Cardiac muscle cell (in vitro differentiated cells and primary cell): ENCODE data around the gene ENPP6. TPM values are rescaled to one million over a fixed set of nuclear protein-coding genes. Genes with fewer than 3 reads are reported as not detected.

ENCODE experiments used
- DNase-seq, 2 donors: peaks; one replicate each; pipeline versions ENCODE4 v3.0.0 to v3.0.0-alpha.2; 2010 to 2017; ENCODE audit warnings: low read depth in 1 of 2, low spot score in 1 of 2
- H3K27ac ChIP-seq: fragments of 200-600 bp; sonication (generic); 2 replicates; pipeline ENCODE4 v1.5.1; 2016
- H3K27me3 ChIP-seq: fragments of 200-600 bp; sonication (generic); 2 replicates; pipeline ENCODE4 v1.6.0; 2016; ENCODE audit warnings: control low read depth
- H3K36me3 ChIP-seq: fragments of 200-600 bp; sonication (generic); 2 replicates; pipeline ENCODE4 v1.5.1; 2016; ENCODE audit warnings: control low read depth
- H3K4me1 ChIP-seq: fragments of 200-600 bp; sonication (generic); 2 replicates; pipeline ENCODE4 v1.8.1; 2017; ENCODE audit warnings: low read depth, mild to moderate bottlenecking, mixed run types
- H3K4me3 ChIP-seq: fragments of 200-600 bp; sonication (generic); 2 replicates; pipeline ENCODE4 v1.5.1; 2016; ENCODE audit warnings: mild to moderate bottlenecking
- H3K9me3 ChIP-seq: fragments of 200-600 bp; sonication (generic); 2 replicates; pipeline ENCODE4 v1.5.1; 2017; ENCODE audit warnings: low read depth, mild to moderate bottlenecking, control low read depth
- polyA plus RNA-seq: library from polyadenylated mRNA; unstranded; fragments of >200 nt; fragmentation: Nextera tagmentation; extraction: Ambion mirVana; gene quantifications from 2 replicates; pipeline ENCODE4 v1.2.1, GENCODE V29; 2016
- total RNA-seq: library from RNA; depleted of rRNA; stranded (reverse); fragments of >200 nt; gene quantifications from 2 replicates; pipeline ENCODE4 v1.2.3, GENCODE V29; 2016
- TF ChIP-seq, protein P1 (sequence below): IDR thresholded peaks from 2 replicates; pipeline ENCODE4 v1.5.1; 2012; ENCODE audit warnings: low read depth, mild to moderate bottlenecking, low read length

The ENPP6 gene
- total and polyA plus RNA-seq, 2 experiments from 2014 or later: not detected

DNA sequence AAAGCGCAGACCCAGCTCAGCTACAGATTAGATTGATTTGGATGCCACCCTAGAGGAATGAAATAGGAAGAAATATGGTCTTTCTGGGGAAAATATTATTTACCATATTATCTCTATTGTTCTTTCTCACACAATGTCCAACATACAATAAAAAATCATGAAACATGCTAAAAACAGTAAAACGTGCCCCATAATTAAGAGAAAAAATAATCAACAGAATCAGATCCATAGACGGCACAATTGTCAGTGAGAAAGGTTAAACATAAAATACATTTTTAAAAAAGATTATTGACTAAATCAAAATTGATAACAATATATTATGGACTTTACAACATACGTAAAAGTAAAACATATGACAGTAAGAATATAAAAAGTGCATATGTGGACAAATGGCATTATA lies 90.9 kb downstream of the ENPP6 start:
- no peaks in the 10 kb centered on the region for H3K36me3 ChIP-seq
- H3K4me1 ChIP-seq: no peaks in the 10 kb centered on the region
- no peak for DNase-seq
- H3K27me3 ChIP-seq: no peaks in the 10 kb centered on the region
- H3K4me3 ChIP-seq: no peak overlapping the region
- H3K9me3 ChIP-seq: no peaks in the 10 kb centered on the region
- H3K27ac ChIP-seq: no peak overlapping the region
- TF ChIP-seq, protein P1, sequence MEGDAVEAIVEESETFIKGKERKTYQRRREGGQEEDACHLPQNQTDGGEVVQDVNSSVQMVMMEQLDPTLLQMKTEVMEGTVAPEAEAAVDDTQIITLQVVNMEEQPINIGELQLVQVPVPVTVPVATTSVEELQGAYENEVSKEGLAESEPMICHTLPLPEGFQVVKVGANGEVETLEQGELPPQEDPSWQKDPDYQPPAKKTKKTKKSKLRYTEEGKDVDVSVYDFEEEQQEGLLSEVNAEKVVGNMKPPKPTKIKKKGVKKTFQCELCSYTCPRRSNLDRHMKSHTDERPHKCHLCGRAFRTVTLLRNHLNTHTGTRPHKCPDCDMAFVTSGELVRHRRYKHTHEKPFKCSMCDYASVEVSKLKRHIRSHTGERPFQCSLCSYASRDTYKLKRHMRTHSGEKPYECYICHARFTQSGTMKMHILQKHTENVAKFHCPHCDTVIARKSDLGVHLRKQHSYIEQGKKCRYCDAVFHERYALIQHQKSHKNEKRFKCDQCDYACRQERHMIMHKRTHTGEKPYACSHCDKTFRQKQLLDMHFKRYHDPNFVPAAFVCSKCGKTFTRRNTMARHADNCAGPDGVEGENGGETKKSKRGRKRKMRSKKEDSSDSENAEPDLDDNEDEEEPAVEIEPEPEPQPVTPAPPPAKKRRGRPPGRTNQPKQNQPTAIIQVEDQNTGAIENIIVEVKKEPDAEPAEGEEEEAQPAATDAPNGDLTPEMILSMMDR: no peak

DNA sequence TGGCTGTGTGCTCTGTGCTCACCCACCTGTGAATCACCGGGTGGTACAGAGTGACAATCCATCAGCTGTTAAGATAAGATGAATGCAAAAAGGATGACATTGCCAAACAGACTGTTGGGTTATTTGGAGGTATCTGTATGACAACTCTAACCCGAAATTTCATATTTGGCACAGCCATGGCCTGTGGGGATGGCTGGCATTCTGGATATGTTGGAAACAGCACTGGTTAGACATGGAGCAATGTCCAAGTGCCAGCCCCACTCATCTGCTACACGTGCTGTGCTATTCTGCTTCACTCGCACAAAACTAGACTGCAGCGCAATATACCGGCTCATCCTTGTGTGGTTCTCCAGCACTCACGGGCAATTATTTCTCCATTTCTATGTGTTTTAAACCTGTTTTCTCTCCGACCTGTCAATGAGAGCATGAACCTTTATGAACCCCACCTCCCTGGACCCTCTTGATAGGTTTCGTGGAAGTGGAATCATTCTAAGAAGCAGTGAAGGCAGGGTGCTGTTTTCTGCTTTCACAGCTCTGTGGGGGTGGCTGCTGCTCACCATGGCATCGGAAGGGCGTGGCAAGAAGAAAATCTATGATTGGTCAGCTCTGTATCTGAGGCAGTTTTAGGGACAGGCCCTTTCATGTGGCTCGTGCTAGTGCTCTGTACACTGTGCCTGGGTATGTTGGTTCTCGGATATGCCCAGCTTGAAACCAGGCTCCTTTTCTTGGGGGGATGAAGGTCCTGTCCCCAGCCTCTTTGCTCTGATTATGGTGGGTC lies 94.9 kb downstream of the ENPP6 start:
- no peaks in the 10 kb centered on the region for H3K9me3 ChIP-seq
- no peaks in the 10 kb centered on the region for H3K36me3 ChIP-seq
- TF ChIP-seq, protein P1: no peak
- no peaks in the 10 kb centered on the region for H3K27me3 ChIP-seq
- peaks cover 5% of the 10 kb centered on the region for H3K4me1 ChIP-seq
- no peak overlapping the region for H3K27ac ChIP-seq
- no peak for DNase-seq
- no peak overlapping the region for H3K4me3 ChIP-seq

DNA sequence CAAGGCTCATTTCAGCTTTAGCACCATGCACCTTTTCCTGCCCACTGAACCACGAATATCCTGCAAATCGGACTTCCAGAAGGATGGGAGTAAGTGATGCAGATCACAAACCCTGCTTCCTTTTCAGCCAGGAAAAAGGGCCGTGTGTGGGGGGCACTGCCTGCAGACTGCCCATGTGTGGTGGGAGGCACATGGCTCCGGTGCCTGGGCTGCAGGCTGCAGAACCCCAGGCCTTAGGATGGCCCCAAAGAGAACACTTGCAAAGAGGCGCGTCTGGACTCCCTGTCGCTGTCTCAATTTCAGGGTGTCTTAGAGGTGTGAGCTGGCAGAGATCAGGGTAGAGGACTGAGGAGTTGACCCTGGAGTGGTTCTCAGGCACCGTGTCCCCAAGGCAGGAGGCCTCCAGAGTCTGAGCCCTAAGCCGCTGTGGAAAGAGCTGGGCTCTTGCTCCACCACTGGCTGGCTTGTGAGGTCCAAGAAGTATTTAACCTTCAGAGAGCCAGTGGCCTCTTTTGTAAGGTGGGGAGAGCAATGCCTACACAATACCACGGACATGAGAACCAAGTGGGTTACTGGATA lies 97.0 kb downstream of the ENPP6 start:
- H3K36me3 ChIP-seq: no peaks in the 10 kb centered on the region
- DNase-seq: no peak
- TF ChIP-seq, protein P1: no peak
- no peaks in the 10 kb centered on the region for H3K9me3 ChIP-seq
- H3K27me3 ChIP-seq: no peaks in the 10 kb centered on the region
- H3K4me1 ChIP-seq: peaks cover 5% of the 10 kb centered on the region
- H3K4me3 ChIP-seq: no peak overlapping the region
- H3K27ac ChIP-seq: no peak overlapping the region

DNA sequence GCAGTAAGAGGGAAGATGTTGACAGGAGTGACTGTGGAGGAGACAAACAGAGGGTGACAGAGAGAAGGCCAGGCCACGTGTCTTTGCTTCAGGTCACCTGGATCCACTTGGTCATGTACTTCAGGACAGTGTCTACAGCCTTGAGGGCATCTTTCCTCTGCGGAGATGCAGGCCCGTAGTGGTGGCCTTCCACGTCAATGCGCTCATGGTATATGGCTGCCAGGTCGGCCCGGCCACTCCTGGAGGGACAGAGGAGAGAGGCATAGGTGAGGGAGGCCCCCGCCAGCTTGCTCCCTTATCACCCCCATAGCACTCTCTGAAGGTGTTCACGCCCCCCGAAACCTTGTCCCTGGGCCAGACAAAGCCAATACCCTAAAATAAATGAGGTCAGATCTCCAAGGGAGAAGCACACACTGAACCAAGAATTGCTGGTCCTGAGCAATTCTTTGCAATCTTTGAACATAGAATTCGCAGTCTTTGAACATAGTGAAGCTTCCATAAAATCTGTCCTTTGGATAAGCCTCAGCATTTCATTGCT lies 99.9 kb downstream of the ENPP6 start:
- H3K36me3 ChIP-seq: no peaks in the 10 kb centered on the region
- H3K27me3 ChIP-seq: no peaks in the 10 kb centered on the region
- TF ChIP-seq, protein P1: no peak
- no peaks in the 10 kb centered on the region for H3K9me3 ChIP-seq
- no peak overlapping the region for H3K4me3 ChIP-seq
- peaks cover 5% of the 10 kb centered on the region for H3K4me1 ChIP-seq
- no peak overlapping the region for H3K27ac ChIP-seq
- no peak for DNase-seq

DNA sequence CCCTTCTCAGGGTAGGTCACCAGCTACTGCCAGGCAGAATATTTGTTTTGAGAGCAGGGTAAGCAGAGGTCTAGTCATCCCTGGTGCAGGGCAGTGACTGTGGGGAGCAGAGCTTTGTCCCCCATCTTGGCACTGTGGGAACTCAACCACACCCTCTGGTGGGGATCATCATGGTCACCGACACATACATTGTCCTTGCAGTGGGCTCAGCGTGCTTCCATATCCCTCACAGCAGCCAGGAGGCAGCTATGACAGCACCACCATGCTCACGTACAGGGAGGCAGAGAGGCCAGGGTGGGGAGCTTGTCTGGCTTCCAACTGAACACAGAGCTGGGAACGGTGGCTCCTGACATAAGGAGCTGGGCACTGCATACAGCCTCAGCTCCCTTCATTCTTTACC lies 102.3 kb downstream of the ENPP6 start:
- TF ChIP-seq, protein P1: no peak
- Histone ChIP-seq H3K36me3 (no peaks in the 10 kb centered on the region), H3K4me3 (no peak overlapping the region), H3K9me3 (no peaks in the 10 kb centered on the region), H3K27me3 (no peaks in the 10 kb centered on the region), H3K4me1 (peaks cover 5% of the 10 kb centered on the region), H3K27ac (no peak overlapping the region)
- DNase-seq: no peak
